Colonic mucosa (tissue), 4 donors: ENCODE measurements around the gene PIM2. TPM values are rescaled to one million over a fixed set of nuclear protein-coding genes. Genes with fewer than 3 reads are reported as not detected.

Experiments used
- DNase-seq: peaks from one replicate; pipeline ENCODE4 v3.0.0-alpha.2; 2020
- H3K27ac ChIP-seq: fragments of 200-600 bp; one replicate; pipeline ENCODE4 v1.8.0; 2021
- H3K27me3 ChIP-seq: fragments of 200-600 bp; one replicate; pipeline ENCODE4 v1.8.0; 2021
- H3K36me3 ChIP-seq: fragments of 200-600 bp; one replicate; pipeline ENCODE4 v1.8.0; 2021
- H3K4me1 ChIP-seq: fragments of 200-600 bp; one replicate; pipeline ENCODE4 v1.8.0; 2021; ENCODE audit warnings: mild to moderate bottlenecking
- H3K4me3 ChIP-seq: fragments of 200-600 bp; one replicate; pipeline ENCODE4 v1.8.0; 2021
- H3K9ac ChIP-seq, 2 donors: one replicate each; pipeline ENCODE4 v1.7.0; 2013; ENCODE audit warnings: control low read depth in 2 of 2, low read depth in 2 of 2, low read length in 2 of 2
- H3K9me3 ChIP-seq: fragments of 200-600 bp; one replicate; pipeline ENCODE4 v1.8.0; 2021
- intact Hi-C: fragments of 100-400 bp; cut with DNase I; formaldehyde crosslinking; loops from one replicate; pipeline ENCODE4 v1.14.1; 2022
- total RNA-seq, 2 donors: library from RNA; stranded (reverse); fragmentation: NEBNext Ultra II Directional in 1 of 2; extraction: Animal tissue kit (Norgen Biotek cat#: 25700) in 1 of 2; gene quantifications; one replicate each; pipeline ENCODE4 v1.2.1, GENCODE V29; 2021
- TF ChIP-seq, protein P1 (sequence below): fragments of 200-600 bp; IDR thresholded peaks from one replicate; pipeline ENCODE4 v1.8.0; 2022; ENCODE audit warnings: antibody characterized with exemption, mild to moderate bottlenecking
- donor health status: healthy.
- donor health status: DM: no; HTN: no; CAD: no.
- donor health status: DM: no; HTN: no; CAD: no.

The PIM2 gene
- total RNA-seq, 2 donors from 2014 or later, result 14.3 to 18.8 TPM

DNA sequence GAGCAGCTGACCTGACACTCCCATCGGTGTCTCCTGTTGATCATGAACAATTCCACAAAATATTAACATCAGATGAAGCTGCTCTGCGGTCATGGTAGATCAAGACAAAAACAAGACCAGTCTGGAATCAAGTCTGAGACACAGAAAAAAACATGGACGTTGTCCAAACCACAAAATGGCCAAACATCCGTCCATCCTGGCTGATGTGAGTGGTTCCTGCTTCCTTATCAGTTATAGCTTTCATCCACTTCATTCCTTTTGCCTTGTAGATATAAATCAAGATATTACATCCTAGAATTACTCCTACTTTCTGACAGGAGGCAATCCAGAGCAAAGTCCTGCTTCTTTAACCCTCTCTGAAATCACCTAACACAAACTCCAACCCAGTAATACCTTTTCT, 54.6 kb downstream of the PIM2 start:
- Histone ChIP-seq H3K9me3 (no peaks in the 10 kb centered on the region), H3K9ac (no peak overlapping the region), H3K36me3 (no peaks in the 10 kb centered on the region), H3K4me1 (no peaks in the 10 kb centered on the region), H3K27me3 (no peaks in the 10 kb centered on the region), H3K4me3 (no peak overlapping the region), H3K27ac (no peak overlapping the region)
- DNase-seq, result no peak
- TF ChIP-seq, protein P1, sequence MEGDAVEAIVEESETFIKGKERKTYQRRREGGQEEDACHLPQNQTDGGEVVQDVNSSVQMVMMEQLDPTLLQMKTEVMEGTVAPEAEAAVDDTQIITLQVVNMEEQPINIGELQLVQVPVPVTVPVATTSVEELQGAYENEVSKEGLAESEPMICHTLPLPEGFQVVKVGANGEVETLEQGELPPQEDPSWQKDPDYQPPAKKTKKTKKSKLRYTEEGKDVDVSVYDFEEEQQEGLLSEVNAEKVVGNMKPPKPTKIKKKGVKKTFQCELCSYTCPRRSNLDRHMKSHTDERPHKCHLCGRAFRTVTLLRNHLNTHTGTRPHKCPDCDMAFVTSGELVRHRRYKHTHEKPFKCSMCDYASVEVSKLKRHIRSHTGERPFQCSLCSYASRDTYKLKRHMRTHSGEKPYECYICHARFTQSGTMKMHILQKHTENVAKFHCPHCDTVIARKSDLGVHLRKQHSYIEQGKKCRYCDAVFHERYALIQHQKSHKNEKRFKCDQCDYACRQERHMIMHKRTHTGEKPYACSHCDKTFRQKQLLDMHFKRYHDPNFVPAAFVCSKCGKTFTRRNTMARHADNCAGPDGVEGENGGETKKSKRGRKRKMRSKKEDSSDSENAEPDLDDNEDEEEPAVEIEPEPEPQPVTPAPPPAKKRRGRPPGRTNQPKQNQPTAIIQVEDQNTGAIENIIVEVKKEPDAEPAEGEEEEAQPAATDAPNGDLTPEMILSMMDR, result no peak
- intact Hi-C loops, result no loop called here

Other genes starting within 250 kb of the PIM2 start
- 1 to 10 TPM; 3.0 to 4.9 TPM for gene WAS, start 235.2 kb downstream of the PIM2 start, total RNA-seq
- 10 to 100 TPM in 1 of 2 donors, 1 to 10 TPM in 1; 4.8 to 16.8 TPM for gene SUV39H1, start 222.3 kb downstream of the PIM2 start, total RNA-seq
- gene GLOD5, start 157.3 kb downstream of the PIM2 start, total RNA-seq, result 1 to 10 TPM; 4.0 to 9.0 TPM
- gene GATA1, start 132.4 kb downstream of the PIM2 start, total RNA-seq, result under 1 TPM in 1 of 2 donors, not detected in 1; 0.77 TPM
- 10 to 100 TPM; 66.2 to 71.5 TPM for gene HDAC6, start 117.0 kb downstream of the PIM2 start, total RNA-seq
- gene ERAS, start 92.5 kb downstream of the PIM2 start, total RNA-seq, result under 1 TPM in 1 of 2 donors, not detected in 1; 0.32 TPM
- 10 to 100 TPM in 1 of 2 donors, 1 to 10 TPM in 1; 6.0 to 10.1 TPM for gene PCSK1N, start 83.4 kb downstream of the PIM2 start, total RNA-seq
- gene TIMM17B, start 21.3 kb downstream of the PIM2 start, total RNA-seq, result 10 to 100 TPM; 48.8 to 91.0 TPM
- gene PQBP1, start 21.1 kb downstream of the PIM2 start, total RNA-seq, result 10 to 100 TPM; 68.1 to 76.3 TPM
- gene SLC35A2, start 7.4 kb downstream of the PIM2 start, total RNA-seq, result 10 to 100 TPM; 57.8 to 83.1 TPM
- 10 to 100 TPM; 40.2 to 40.9 TPM for gene OTUD5, start 38.6 kb upstream of the PIM2 start, total RNA-seq
- gene KCND1, start 52.8 kb upstream of the PIM2 start, total RNA-seq, result 1 to 10 TPM in 1 of 2 donors, under 1 TPM in 1; 0.90 to 1.0 TPM
- 10 to 100 TPM; 32.0 to 36.9 TPM for gene GRIPAP1, start 83.2 kb upstream of the PIM2 start, total RNA-seq
- 10 to 100 TPM; 22.4 to 28.5 TPM for gene TFE3, start 124.3 kb upstream of the PIM2 start, total RNA-seq
- gene CCDC120, start 140.0 kb upstream of the PIM2 start, total RNA-seq, result 10 to 100 TPM; 11.3 to 11.8 TPM
- 1 to 10 TPM; 7.0 to 9.9 TPM for gene PRAF2, start 155.0 kb upstream of the PIM2 start, total RNA-seq
- 10 to 100 TPM; 40.6 to 46.9 TPM for gene WDR45, start 160.9 kb upstream of the PIM2 start, total RNA-seq
- gene GPKOW, start 204.7 kb upstream of the PIM2 start, total RNA-seq, result 10 to 100 TPM; 25.0 to 27.6 TPM
- gene MAGIX, start 243.7 kb upstream of the PIM2 start, total RNA-seq, result 10 to 100 TPM in 1 of 2 donors, 1 to 10 TPM in 1; 4.3 to 14.7 TPM